C4-2B (cell line): Measurements from ENCODE around the gene GPR158.

Experiments
- CTCF ChIP-seq: fragments of 450-650 bp; conservative IDR thresholded peaks from 2 replicates; pipeline ENCODE4 v1.5.1; 2017; ENCODE audit warnings: mild to moderate bottlenecking
- ZFX ChIP-seq: fragments of 450-650 bp; IDR thresholded peaks from 2 replicates; pipeline ENCODE4 v1.6.1; 2017

- TF ChIP-seq CTCF = no peak
- TF ChIP-seq ZFX = no peak
These were observed 17.2 kb upstream of the GPR158 start for GRCh38 chr10:25157650-25158049.
